Ascending aorta (tissue), 2 donors: Measurements from ENCODE around the gene MCCD1. TPM values are rescaled to one million over a fixed set of nuclear protein-coding genes. Genes with fewer than 3 reads are reported as not detected.
A peak's percentile ranks its signal among the peaks of the same experiment; 100 is the strongest.

Experiments
- DNase-seq, 2 donors: peaks; one replicate each; pipeline ENCODE4 v3.0.0-alpha.2; 2019; ENCODE audit warnings: low spot score in 2 of 2
- H3K27ac ChIP-seq, 2 donors: fragments of 200-600 bp; sonication (generic); one replicate each; pipeline ENCODE4 v1.5.1; 2016 to 2017; ENCODE audit warnings: mild to moderate bottlenecking in 1 of 2
- H3K27me3 ChIP-seq: fragments of 200-600 bp; sonication (generic); one replicate; pipeline ENCODE4 v1.5.1; 2017
- H3K36me3 ChIP-seq, 2 donors: fragments of 200-600 bp; sonication (generic); one replicate each; pipeline ENCODE4 v1.5.1; 2016
- H3K4me1 ChIP-seq, 2 donors: fragments of 200-600 bp; sonication (generic); one replicate each; pipeline ENCODE4 v1.5.1; 2016 to 2017; ENCODE audit warnings: mild to moderate bottlenecking in 1 of 2
- H3K4me3 ChIP-seq, 2 donors: fragments of 200-600 bp; sonication (generic); one replicate each; pipeline ENCODE4 v1.5.1; 2016 to 2017; ENCODE audit warnings: mild to moderate bottlenecking in 1 of 2
- H3K9me3 ChIP-seq, 2 donors: fragments of 200-600 bp; sonication (generic); one replicate each; pipeline ENCODE4 v1.5.1; 2016
- intact Hi-C: fragments of 100-400 bp; cut with DNase I; formaldehyde crosslinking; loops from one replicate; pipeline ENCODE4 v1.15.1; 2023
- total RNA-seq: library from RNA; depleted of rRNA; stranded (reverse); fragments of >200 nt; gene quantifications from one replicate; pipeline ENCODE4 v1.1.0, GENCODE V29; 2016
- TF ChIP-seq, protein P1 (sequence below), 3 experiments: fragments of 200-600 bp in 2 of 3; fragments of 450-650 bp in 1 of 3; sonication (generic) in 2 of 3; IDR thresholded peaks; one replicate each; pipeline ENCODE4 v1.5.1; 2016 to 2019; ENCODE audit warnings: antibody characterized with exemption in 3 of 3, mild to moderate bottlenecking in 1 of 3, moderate library complexity in 1 of 3

The MCCD1 gene
- total RNA-seq, 1 donor from 2014 or later = not detected

DNA sequence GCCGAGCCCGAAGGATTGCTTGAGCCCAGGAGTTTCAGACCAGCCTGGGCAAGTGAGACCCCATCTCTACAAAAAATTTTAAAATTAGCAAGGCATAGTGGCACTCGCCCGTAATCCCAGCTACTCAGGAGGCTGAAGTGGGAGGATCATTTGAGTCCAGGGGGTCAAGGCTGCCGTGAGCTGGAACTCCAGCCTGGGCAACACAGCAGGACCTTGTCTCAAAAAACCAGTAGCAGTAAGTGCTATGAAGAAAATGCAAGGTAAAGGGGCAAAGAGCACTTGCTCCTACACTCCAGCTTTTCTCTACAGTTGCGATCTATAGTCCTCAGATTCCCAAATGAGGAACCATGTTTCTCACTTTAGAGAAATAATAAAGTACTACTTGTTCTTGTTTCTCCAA is 14.9 kb downstream of the MCCD1 start:
- DNase-seq = no peak
- intact Hi-C loops = loop anchor here (2.0 to 10.0 kb wide), 7 partner anchors 49 to 1871 kb away; partner anchors contain the start of genes AGER, CUTA, MICA and MRPS18B
- no peaks in the 10 kb centered on the region for H3K27me3 ChIP-seq
- H3K4me3 ChIP-seq = no peak overlapping the region
- H3K4me1 ChIP-seq = peaks cover 18 to 36% of the 10 kb centered on the region in 2 donors
- no peaks in the 10 kb centered on the region for H3K9me3 ChIP-seq
- H3K36me3 ChIP-seq = peaks cover 7 to 18% of the 10 kb centered on the region in 2 donors
- TF ChIP-seq, protein P1, sequence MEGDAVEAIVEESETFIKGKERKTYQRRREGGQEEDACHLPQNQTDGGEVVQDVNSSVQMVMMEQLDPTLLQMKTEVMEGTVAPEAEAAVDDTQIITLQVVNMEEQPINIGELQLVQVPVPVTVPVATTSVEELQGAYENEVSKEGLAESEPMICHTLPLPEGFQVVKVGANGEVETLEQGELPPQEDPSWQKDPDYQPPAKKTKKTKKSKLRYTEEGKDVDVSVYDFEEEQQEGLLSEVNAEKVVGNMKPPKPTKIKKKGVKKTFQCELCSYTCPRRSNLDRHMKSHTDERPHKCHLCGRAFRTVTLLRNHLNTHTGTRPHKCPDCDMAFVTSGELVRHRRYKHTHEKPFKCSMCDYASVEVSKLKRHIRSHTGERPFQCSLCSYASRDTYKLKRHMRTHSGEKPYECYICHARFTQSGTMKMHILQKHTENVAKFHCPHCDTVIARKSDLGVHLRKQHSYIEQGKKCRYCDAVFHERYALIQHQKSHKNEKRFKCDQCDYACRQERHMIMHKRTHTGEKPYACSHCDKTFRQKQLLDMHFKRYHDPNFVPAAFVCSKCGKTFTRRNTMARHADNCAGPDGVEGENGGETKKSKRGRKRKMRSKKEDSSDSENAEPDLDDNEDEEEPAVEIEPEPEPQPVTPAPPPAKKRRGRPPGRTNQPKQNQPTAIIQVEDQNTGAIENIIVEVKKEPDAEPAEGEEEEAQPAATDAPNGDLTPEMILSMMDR (IDR thresholded peaks at IDR 0.05) = no peak
- no peak overlapping the region for H3K27ac ChIP-seq

DNA sequence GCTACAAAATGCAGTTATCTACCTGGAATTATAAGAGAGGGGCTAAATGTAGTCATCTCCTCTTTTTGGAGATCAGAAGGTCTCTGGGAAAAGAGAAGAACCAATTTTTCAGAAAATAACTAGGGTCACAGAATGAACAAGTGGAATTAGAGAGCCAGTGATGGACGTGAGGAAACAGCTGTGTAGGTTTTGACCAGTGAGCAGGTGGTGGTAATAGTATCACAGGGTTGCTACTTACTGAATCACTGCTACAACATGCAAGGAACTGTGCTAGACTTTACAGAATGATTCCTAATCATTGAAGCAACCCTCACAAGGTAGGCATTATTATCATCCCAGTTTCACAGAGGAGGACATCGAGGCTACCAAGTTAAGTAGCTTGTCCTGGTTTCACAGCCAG is 15.9 kb downstream of the MCCD1 start:
- Histone ChIP-seq H3K4me1 (peaks cover 17 to 26% of the 10 kb centered on the region in 2 donors), H3K36me3 (peaks cover 6 to 12% of the 10 kb centered on the region in 2 donors), H3K27me3 (no peaks in the 10 kb centered on the region), H3K4me3 (no peak overlapping the region), H3K9me3 (no peaks in the 10 kb centered on the region), H3K27ac (no peak overlapping the region)
- intact Hi-C loops = loop anchor here (5.0 to 10.0 kb wide), 7 partner anchors 142 to 1870 kb away; partner anchors contain the start of genes AGER, CUTA, MICA and MRPS18B
- TF ChIP-seq, protein P1 (IDR thresholded peaks at IDR 0.05) = no peak
- DNase-seq = no peak

DNA sequence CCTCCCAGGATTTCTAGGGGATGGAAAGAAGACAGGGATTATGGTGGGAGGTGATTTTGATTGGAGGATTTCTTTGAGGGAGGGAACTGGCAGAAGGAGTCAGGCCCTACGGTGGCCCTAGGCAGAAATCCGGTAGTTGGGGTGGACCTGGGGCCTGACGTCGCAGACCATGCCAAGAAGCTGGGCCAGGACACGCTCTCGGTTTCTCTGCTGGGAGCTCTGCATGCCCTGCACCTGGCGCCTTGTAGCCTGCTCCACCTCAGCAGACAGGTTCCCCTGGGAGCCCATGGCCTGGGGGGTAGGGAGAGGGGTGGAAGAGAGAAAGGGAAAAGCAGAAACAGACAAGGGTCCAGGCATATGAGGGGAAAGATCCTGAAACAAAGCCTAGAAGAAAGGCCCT is 16.5 kb downstream of the MCCD1 start:
- Histone ChIP-seq H3K4me3 (no peak overlapping the region), H3K4me1 (peaks cover 11 to 20% of the 10 kb centered on the region in 2 donors), H3K27ac (no peak overlapping the region), H3K27me3 (no peaks in the 10 kb centered on the region), H3K36me3 (peaks cover under 1 to 8% of the 10 kb centered on the region in 2 donors), H3K9me3 (no peaks in the 10 kb centered on the region)
- TF ChIP-seq, protein P1 (IDR thresholded peaks at IDR 0.05) = no peak
- no peak for DNase-seq
- intact Hi-C loops = loop anchor here (5.0 to 10.0 kb wide), 5 partner anchors 187 to 1870 kb away; partner anchors contain the start of genes AGER, CUTA, MRPS18B and PHF1

DNA sequence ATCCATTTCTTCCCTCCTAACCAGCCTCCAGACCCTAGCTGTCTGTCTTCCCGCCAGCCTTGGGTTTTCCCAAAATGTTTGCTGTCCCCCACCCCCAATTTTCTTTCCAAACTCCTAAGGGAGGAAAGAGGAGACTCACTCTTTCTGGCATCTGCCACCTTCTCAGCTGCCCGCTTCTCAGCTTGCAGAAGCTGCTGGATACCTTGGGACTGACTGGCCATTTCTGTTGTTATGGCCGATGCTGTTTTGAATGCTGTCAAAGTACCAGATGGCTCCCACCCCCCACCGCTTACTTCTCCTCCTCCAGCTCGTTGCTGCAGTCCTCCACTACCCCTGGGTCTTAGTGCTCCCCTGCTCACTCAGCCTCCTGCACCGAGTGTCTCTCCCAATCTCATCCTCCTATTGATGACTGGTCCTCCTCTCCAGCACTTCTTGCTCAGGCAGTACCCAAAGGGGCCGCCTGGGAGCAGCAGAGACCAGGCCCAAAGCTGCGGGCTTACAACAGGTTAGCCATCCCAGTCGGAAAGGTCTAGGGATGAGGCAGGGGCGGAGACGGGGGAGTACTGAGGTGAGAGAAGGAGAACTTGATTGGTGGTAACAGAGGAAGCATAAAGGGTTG is 17.7 kb downstream of the MCCD1 start, which contains the start of gene ATP6V1G2:
Gene ATP6V1G2 (minus strand): TSS at position 270 of the 619 bp plus-strand sequence. CDS start 49 bp downstream, at position 221.
- H3K4me1 ChIP-seq = peaks cover 6 to 15% of the 10 kb centered on the region in 2 donors
- H3K9me3 ChIP-seq = no peaks in the 10 kb centered on the region
- TF ChIP-seq, protein P1 (IDR thresholded peaks at IDR 0.05) = peak; percentile 96 to 99 (median 98)
- H3K27me3 ChIP-seq = no peaks in the 10 kb centered on the region
- peak within 1 kb of the TSS; percentile 58 to 67 for H3K4me3 ChIP-seq
- peaks cover 0 to 16% of the 10 kb centered on the region in 2 donors for H3K36me3 ChIP-seq
- peak; percentile 55 to 95 for DNase-seq
- H3K27ac ChIP-seq = peak within 1 kb of the TSS; percentile 72 to 84
- intact Hi-C loops = loop anchor here (1.0 to 10.0 kb wide), 8 partner anchors 35 to 1868 kb away; partner anchors contain the start of genes AGER, BAG6, CUTA and MRPS18B

DNA sequence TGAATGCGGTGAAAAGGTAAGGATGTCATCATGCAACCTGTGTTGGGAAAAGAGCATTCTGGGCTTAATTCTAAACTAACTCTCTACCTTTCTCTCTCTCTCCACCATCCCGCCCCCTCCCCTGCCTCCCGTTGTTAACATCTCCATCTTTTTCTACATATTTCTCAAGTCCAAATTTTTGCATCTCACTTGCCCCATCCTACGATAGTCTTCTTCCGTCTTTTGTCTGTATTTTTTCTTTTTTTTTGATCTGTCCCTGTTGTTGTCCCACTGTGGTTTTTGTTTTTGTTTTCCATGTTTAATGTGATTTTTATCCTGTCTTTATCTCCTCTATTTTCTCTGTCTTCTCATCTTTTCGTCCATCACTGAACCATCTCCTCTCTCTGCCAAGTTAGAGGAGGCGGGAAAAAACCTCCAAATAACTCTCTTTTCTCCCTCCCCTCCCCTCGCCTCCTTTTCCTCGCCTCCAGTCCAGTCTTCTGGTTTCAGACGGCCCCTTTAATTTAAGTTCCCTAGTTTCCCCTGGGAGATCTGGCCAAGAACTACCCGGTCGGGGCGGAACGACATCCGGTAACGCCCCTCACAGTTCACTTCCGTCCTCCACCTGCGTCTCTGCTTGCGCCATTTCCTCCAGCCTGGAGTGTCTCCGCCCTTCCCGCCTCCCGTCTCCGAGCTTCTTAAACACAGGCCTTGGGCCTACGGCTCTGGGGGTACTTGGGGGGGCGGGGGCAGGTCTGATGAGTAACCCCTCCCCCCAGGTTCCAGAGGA is 18.4 kb downstream of the MCCD1 start, which contains the start of gene NFKBIL1:
Gene NFKBIL1 (plus strand): TSS at position 651 of the 769 bp plus-strand sequence. CDS start 87 bp downstream, at position 738.
- intact Hi-C loops = loop anchor here (1.0 to 10.0 kb wide), 9 partner anchors 34 to 1868 kb away; partner anchors contain the start of genes AGER, BAG6, CUTA and MRPS18B
- Histone ChIP-seq H3K27ac (peak within 1 kb of the TSS; percentile 72 to 84), H3K27me3 (no peaks in the 10 kb centered on the region), H3K9me3 (no peaks in the 10 kb centered on the region), H3K4me3 (peak within 1 kb of the TSS; percentile 58 to 67), H3K36me3 (peaks cover 0 to 21% of the 10 kb centered on the region in 2 donors), H3K4me1 (peaks cover 6 to 15% of the 10 kb centered on the region in 2 donors)
- peak; percentile 89 to 99 for DNase-seq
- TF ChIP-seq, protein P1 (IDR thresholded peaks at IDR 0.05) = no peak
